ENCODE data around the gene TMEM43.

Gene TMEM43

GRCh38 chr3:14150491-14151230 is 25.8 kb downstream of the TMEM43 start:
- DNase-seq (ENCODE audit: low read depth in 2 of 2, low spot score in 1 of 2): no peak

- no peak for DNase-seq (ENCODE audit: low read depth in 2 of 2, low spot score in 1 of 2)
These were observed 26.7 kb downstream of the TMEM43 start for GRCh38 chr3:14151471-14152083.

DNA sequence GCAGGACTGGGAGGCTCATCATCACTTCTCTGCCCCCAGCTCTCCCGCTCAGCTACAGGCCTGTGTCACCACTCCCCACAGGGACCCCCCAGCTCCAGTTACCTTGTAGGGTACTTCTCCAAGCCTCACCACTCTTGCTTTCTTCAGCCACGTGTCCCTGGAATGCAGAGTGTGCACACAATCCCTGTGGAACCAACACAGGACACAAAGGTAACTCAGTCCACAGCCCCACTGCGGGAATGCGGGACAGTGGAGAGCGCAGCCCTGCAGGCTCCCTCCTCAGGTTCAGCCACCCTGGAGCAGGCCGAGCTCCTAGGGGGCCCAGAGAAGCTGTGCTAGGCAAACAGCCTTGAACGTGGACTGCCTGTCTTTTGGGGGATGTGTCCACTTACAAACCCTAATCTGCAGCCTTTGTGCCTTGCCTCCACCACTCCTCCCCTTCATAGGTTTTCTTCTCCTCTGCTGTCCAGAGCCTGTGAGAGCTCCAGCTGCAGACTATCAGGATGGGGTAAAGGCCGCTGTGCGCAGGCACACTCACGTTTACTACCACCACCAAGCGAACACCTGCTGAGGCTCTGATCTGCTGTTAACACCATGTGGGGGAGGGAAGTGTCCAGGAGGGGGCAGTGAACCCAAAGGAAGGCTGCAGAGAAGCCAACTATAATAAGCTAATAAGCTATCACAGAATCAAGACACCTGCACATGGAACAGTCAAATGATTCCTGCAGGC is 27.5 kb downstream of the TMEM43 start:
- DNase-seq (ENCODE audit: low read depth in 2 of 2, low spot score in 1 of 2): no peak

DNA sequence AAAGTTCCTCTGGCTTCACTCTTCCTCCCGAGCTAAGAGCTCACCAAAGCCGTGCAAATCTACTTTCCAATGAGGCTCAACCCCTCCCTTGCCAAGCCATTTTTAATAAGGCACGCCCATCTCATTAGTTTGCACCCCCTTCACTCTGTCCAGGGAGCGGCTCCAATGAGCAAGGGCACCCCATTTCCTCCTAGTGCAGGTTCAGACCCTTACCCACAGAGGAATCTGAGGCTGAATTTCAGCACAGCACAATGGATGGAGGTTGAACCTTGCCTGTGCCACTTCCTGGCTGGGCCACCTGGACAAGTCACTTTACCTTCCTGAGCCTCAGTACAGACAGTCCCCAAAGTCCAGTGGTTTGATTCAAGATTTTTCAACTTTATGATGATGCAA is 28.1 kb downstream of the TMEM43 start:
- DNase-seq (ENCODE audit: low read depth in 2 of 2, low spot score in 1 of 2): no peak

DNA sequence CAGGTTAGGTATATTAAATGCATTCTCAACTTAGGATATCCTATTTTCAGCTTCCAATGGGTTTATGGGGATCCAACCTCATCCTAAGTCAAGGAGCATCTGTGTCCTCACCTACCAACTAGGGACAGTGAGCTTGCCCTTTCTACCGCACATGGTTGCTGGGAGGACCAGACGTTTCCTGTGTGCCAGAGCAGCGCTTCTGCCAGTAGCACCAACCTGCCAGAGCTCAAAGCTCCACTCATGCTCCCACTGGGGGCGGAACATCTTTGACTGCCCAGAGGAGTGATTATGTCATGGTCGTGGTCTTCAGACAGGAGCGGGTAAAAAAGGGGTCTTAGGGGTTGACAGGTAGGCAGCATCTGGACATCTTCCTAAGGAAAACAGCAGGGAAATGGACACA is 28.8 kb downstream of the TMEM43 start:
- DNase-seq (ENCODE audit: low read depth in 2 of 2, low spot score in 1 of 2): no peak

- DNase-seq (ENCODE audit: low read depth in 2 of 2, low spot score in 1 of 2): no peak
These were observed 29.4 kb downstream of the TMEM43 start for GRCh38 chr3:14154276-14154675.

DNA sequence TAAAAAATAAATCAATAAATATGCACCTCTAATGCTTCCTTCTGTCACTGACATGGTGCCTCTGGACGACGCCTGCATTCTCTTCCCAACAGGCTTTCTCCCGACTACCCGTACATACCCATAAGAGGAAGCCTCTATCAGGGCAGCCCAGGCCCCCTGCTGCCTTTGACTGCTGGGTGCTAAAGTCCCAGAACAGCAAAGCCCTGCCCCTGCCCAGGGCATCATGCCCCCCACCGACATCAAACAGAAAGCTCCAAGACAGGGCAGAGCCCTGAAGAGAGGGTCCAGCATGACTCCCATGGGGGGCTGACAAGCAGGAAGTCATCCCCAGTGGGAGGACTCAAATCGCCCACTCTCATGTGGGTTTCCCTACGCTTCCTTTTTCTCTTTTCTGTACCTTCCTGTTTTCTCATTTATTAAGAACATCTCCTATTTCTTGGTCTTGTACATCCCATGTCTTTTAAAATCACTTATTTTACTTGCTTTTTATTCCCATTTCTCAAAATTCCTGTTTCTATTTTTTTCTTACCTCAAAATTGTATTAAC is 30.1 kb downstream of the TMEM43 start:
- no peak for DNase-seq (ENCODE audit: low read depth in 2 of 2, low spot score in 1 of 2)

GRCh38 chr3:14156201-14156600 is 31.3 kb downstream of the TMEM43 start:
- no peak for DNase-seq (ENCODE audit: low read depth in 2 of 2, low spot score in 1 of 2)

- no peak for DNase-seq (ENCODE audit: low read depth in 2 of 2, low spot score in 1 of 2)
These were observed 32.1 kb downstream of the TMEM43 start for GRCh38 chr3:14156843-14157561.

DNA sequence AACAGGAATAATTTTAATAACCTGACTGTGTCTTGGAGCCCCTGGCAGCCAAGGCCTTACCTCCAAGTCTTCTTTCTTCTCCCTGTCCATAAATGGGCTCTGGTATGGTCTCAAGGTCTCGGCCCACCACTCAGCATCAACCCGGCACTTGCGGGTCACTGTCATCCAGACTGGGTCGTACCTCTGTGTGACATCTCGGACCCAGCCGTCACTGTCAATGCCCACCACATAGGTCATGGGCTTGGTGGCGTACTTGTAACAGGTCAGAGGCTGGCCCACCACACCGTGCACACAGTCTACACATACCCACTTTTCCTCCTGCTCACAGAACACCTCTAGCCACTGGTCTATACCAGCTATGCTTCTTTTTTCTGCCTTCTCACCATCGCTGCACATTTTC is 33.1 kb downstream of the TMEM43 start:
- no peak for DNase-seq (ENCODE audit: low read depth in 2 of 2, low spot score in 1 of 2)

DNA sequence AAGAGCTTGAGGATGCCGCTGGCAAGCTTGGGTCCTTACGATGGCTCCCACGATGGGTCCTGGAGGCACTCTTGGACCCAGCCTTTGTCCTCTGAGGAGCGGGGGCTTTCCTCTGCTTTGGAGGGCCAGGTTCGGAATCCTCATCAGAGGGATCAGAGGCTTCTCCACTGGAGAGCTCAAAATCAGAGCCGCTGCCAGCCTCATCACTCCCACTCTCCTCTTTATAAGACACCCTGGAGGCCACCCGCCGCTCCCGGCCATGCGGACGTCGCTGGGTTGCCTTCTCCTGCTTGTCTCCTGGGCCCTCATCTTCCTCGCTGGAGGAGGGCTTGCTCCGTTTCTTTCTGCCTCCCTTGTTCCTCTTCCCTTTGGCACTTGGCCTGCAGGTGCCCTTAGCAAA is 33.5 kb downstream of the TMEM43 start:
- DNase-seq (ENCODE audit: low read depth in 2 of 2, low spot score in 1 of 2): no peak

GRCh38 chr3:14159426-14159825 is 34.6 kb downstream of the TMEM43 start:
- DNase-seq (ENCODE audit: low read depth in 2 of 2, low spot score in 1 of 2): no peak

DNA sequence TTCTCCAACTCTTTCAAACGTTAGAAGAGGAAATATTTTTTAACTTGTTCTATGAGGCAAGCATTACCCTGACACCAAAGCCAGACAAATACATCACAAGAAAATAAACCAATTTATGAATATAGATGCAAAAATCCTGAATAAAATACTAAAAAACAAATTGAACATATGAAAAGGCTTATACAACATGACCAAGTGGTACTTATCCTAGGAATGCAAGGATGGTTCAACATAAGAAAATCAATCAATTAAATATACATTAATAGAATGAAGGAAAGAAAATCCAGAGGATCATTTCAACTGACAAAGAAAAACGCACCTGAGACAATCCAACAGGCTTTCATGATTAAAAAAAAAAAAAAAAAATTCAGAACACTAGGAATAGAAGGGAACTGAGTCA is 36.4 kb downstream of the TMEM43 start:
- no peak for DNase-seq (ENCODE audit: low read depth in 2 of 2, low spot score in 1 of 2)

DNA sequence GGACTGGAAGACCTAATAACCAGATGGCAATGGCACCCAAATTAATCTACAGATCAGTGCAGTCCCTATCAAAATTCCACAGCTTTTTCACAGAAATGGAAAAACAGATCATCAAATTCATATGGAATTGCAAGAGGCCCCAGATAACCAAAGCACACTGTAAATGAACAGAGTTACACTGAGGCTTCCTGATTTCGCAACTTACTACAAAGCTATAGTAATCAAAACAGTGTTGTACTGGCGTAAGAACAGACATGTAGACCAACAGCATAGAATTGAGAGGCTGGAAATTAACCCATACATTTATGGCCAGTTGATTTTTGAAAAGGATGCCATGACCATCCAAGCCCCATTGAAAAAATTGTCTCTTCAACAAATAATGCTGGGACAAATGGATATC is 37.3 kb downstream of the TMEM43 start:
- DNase-seq (ENCODE audit: low read depth in 2 of 2, low spot score in 1 of 2): no peak

DNA sequence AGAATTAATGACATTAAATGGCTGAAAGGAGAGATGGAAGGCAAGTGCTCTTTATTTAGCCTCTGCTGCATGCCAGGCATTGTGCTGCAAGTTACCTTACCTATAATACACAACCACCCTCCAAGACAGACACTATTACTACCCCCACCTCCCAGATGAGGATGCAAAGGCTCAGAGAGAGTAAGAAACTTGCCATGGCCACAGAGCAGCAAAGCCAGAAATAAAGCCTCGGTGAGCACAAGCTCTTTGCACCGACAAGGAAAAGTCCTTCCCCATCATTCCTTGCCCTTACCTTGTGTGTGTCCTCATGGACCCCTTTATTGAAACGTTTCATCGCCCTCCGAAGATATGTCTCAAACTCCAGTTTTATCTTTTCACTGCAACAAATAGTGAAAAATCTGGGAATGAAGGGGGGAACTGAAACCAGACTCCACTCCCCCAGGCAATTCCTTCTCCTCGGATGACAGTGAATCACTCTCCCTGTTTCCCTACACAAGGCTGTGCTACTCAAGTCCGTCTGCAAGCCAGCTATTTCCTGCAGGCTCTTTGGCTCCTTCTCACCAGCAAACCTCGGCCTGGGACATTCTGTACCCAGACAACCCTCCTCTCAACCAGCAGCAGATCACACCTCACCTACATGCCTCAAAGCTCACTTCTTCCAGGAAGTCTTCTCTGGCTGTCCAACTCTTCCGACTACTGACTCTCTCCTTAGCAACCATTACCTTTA is 42.2 kb downstream of the TMEM43 start:
- no peak for DNase-seq (ENCODE audit: low read depth in 2 of 2, low spot score in 1 of 2)

DNA sequence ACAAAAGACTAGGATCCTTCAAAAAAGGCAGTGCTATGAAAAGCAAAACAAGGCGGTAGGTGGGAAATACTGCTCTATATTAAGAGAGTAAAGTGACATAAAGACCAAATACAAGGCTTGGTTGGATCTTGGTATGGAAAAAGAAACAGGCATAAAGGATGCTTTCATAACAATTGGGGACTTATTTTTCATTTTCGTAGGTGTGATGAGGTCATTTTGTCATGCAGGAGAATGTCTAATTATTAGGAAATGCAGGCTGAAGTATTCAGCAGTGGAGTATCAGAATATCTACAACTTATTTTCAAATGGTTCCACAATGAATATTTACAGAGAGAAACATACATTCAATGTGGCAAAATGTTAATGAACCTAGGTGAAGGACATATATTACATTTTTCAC is 44.6 kb downstream of the TMEM43 start:
- DNase-seq (ENCODE audit: low read depth in 2 of 2, low spot score in 1 of 2): no peak

GRCh38 chr3:14169871-14170270 is 45.0 kb downstream of the TMEM43 start:
- no peak for DNase-seq (ENCODE audit: low read depth in 2 of 2, low spot score in 1 of 2)

DNA sequence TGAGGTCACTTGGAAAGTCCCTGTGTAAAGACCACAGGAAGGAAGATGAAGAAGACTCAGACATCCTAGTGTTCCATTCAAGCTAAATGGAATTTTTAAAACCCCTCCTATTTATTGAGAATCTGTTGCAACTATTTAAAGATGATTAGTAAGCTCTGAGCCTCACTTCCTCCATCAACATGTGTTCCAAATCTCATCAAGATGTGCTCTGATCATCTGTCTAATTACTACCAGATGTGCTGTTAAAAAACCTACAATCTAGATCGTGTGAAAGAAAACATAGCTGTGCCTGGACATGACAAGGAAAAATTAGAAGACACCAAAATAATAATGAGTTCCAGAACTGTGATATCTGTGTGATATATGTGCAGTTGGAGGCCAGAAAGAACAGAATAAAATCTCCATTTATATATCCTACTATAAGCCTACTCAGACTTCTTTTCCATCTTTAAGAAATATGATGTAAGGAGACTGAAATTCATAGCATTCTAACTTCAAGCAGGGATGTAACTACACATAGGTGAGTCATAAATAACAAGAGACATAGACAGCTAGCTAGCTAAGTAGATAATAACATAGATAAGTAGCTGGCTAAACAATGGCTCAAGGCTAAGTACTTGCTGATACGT is 45.8 kb downstream of the TMEM43 start:
- no peak for DNase-seq (ENCODE audit: low read depth in 2 of 2, low spot score in 1 of 2)

DNA sequence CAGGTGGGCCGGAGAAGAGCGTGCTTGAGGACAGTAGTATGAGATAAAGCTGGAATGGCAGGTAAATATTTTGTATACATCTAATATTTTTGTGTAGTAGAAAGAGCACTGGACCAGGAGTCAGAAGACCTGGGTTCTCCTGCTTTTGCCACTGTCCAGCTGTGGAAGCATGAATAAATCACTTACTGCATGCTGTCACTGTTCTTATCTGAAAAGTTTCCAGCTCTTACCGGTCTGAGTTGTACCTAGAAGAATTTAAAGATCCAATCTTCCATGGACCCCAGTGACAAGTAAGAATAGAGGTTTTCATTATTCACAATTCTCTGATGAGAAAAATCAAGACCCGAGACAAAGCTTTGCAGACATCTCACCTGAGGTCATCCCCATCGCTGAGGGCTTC is 47.6 kb downstream of the TMEM43 start:
- no peak for DNase-seq (ENCODE audit: low read depth in 2 of 2, low spot score in 1 of 2)

DNA sequence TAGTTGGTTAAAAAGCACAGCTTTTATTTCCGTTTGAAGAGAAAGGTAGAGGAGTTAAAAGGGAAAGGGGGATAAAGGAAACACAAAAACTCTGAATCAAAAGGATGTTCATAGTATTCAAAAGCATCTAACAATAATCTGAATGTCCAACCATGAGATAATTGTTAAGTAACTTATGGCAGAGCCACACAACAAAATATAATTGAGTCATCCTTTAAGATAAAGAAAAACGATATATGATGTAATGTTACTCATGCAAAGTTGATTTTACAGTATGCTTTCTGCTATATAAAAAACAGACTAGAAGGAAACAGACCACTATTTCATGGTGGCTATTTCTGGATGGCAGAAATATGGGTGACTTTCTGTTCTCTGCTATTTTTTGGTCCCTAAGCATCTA is 49.6 kb downstream of the TMEM43 start:
- no peak for DNase-seq (ENCODE audit: low read depth in 2 of 2, low spot score in 1 of 2)

All from stimulated activated CD8-positive, alpha-beta memory T cell treated with anti-CD3 and anti-CD28 coated beads, Interleukin-4, amount 100 ng/mL, for 1 hour (primary cell).